Measurements from ENCODE around the gene SLX4IP. TPM values are rescaled to one million over a fixed set of nuclear protein-coding genes. Genes with fewer than 3 reads are reported as not detected.

Gene SLX4IP
- total RNA-seq, 1 experiment from 2014 or later = 11.1 TPM

GRCh38 chr20:10543480-10543879, 108.4 kb downstream of the SLX4IP start:
- no peaks in the 10 kb centered on the region for H3K27me3 ChIP-seq (ENCODE audit: insufficient read depth, low read length)

More at GRCh38 chr20:10543480-10543879, 108.4 kb downstream of the SLX4IP start:
- ChIA-PET RAD21 (ENCODE audit: low non-redundant PET in 1 of 2, low total read pairs in 2 of 2, uncharacterized antibody in 2 of 2, unreplicated experiment in 2 of 2) (no interaction called here), CTCF (interaction anchor here (1.0 kb wide), 1 partner anchor 9 kb away, joined by 5 read pairs; no protein-coding TSS in a partner anchor), POLR2A (no interaction called here)
- TF ChIP-seq, protein P1, sequence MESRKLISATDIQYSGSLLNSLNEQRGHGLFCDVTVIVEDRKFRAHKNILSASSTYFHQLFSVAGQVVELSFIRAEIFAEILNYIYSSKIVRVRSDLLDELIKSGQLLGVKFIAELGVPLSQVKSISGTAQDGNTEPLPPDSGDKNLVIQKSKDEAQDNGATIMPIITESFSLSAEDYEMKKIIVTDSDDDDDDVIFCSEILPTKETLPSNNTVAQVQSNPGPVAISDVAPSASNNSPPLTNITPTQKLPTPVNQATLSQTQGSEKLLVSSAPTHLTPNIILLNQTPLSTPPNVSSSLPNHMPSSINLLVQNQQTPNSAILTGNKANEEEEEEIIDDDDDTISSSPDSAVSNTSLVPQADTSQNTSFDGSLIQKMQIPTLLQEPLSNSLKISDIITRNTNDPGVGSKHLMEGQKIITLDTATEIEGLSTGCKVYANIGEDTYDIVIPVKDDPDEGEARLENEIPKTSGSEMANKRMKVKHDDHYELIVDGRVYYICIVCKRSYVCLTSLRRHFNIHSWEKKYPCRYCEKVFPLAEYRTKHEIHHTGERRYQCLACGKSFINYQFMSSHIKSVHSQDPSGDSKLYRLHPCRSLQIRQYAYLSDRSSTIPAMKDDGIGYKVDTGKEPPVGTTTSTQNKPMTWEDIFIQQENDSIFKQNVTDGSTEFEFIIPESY (IDR thresholded peaks at IDR 0.05; ENCODE audit: extremely low read depth, insufficient replicate concordance, low read length) = no peak
- no peak for TF ChIP-seq FOSL1 (IDR thresholded peaks at IDR 0.05; ENCODE audit: low read depth)
- TF ChIP-seq POLR2A (IDR thresholded peaks at IDR 0.05; ENCODE audit: borderline replicate concordance, extremely low read depth, insufficient read depth, insufficient read length) = no peak
- no peak for TF ChIP-seq CEBPB (IDR thresholded peaks at IDR 0.05; ENCODE audit: low read depth)
- TF ChIP-seq SIN3A (IDR thresholded peaks at IDR 0.05; ENCODE audit: low read depth) = no peak
- no peak for TF ChIP-seq CBX3 (IDR thresholded peaks at IDR 0.05; ENCODE audit: low read depth)
- TF ChIP-seq JUND (IDR thresholded peaks at IDR 0.05) = no peak
- no peak for TF ChIP-seq EZH2 (IDR thresholded peaks at IDR 0.05)
- TF ChIP-seq ZFX (IDR thresholded peaks at IDR 0.05) = no peak
- no peak for TF ChIP-seq MAX (IDR thresholded peaks at IDR 0.05)
- TF ChIP-seq POLR2AphosphoS5 (IDR thresholded peaks at IDR 0.05; ENCODE audit: low read depth, low read length) = no peak
- TF ChIP-seq EZH2phosphoT487 (IDR thresholded peaks at IDR 0.05; ENCODE audit: borderline replicate concordance) = no peak
- TF ChIP-seq YY1 (IDR thresholded peaks at IDR 0.05; ENCODE audit: extremely low read depth, insufficient replicate concordance, low read depth, low read length) = no peak
- no peak for TF ChIP-seq SP1 (IDR thresholded peaks at IDR 0.05; ENCODE audit: low read depth)
- TF ChIP-seq, protein P2, sequence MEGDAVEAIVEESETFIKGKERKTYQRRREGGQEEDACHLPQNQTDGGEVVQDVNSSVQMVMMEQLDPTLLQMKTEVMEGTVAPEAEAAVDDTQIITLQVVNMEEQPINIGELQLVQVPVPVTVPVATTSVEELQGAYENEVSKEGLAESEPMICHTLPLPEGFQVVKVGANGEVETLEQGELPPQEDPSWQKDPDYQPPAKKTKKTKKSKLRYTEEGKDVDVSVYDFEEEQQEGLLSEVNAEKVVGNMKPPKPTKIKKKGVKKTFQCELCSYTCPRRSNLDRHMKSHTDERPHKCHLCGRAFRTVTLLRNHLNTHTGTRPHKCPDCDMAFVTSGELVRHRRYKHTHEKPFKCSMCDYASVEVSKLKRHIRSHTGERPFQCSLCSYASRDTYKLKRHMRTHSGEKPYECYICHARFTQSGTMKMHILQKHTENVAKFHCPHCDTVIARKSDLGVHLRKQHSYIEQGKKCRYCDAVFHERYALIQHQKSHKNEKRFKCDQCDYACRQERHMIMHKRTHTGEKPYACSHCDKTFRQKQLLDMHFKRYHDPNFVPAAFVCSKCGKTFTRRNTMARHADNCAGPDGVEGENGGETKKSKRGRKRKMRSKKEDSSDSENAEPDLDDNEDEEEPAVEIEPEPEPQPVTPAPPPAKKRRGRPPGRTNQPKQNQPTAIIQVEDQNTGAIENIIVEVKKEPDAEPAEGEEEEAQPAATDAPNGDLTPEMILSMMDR (IDR thresholded peaks at IDR 0.05 in 2 of 3, conservative IDR thresholded peaks at IDR 0.05 in 1 of 3; ENCODE audit: borderline replicate concordance in 1 of 3, insufficient read depth in 1 of 3, low read depth in 2 of 3, low read length in 2 of 3) = no peak
- TF ChIP-seq ZNF274 (IDR thresholded peaks at IDR 0.05; ENCODE audit: low read depth, low read length) = no peak
- TF ChIP-seq, protein P3, sequence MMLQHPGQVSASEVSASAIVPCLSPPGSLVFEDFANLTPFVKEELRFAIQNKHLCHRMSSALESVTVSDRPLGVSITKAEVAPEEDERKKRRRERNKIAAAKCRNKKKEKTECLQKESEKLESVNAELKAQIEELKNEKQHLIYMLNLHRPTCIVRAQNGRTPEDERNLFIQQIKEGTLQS (IDR thresholded peaks at IDR 0.05) = no peak
- no peak for TF ChIP-seq EGR1 (IDR thresholded peaks at IDR 0.05; ENCODE audit: low read depth)
- no peak for TF ChIP-seq ELF1 (IDR thresholded peaks at IDR 0.05; ENCODE audit: borderline replicate concordance, low read depth)
- no peak overlapping the region for H3K4me3 ChIP-seq (replicated peaks in 1 of 2; ENCODE audit: low read depth in 1 of 2, low read length in 2 of 2)
- no TSS peak for BruUV-seq (replicated peaks)
- ATAC-seq (no peak), DNase-seq (ENCODE audit: low read depth, low spot score) (no peak)
- no peaks in the 10 kb centered on the region for H3K9me3 ChIP-seq (ENCODE audit: control insufficient read depth in 1 of 2, insufficient read depth in 1 of 2, low read depth in 1 of 2, low read length in 2 of 2)
- H3K79me2 ChIP-seq (ENCODE audit: insufficient read depth, low read length) = no peaks in the 10 kb centered on the region
- H3K9me2 ChIP-seq (ENCODE audit: insufficient read depth) = no peaks in the 10 kb centered on the region
- no peak overlapping the region for H3K4me2 ChIP-seq (ENCODE audit: low read length)
- H4K20me1 ChIP-seq (ENCODE audit: insufficient read depth) = no peaks in the 10 kb centered on the region
- no peak overlapping the region for H3K9ac ChIP-seq (ENCODE audit: low read length)
- no peak overlapping the region for H3K27ac ChIP-seq (ENCODE audit: low read depth, low read length)
- H3K36me3 ChIP-seq (ENCODE audit: control insufficient read depth in 1 of 2, insufficient read depth in 2 of 2, low read length in 2 of 2) = no peaks in the 10 kb centered on the region
- peaks cover 75 to 78% of the 10 kb centered on the region in 2 experiments for H3K4me1 ChIP-seq (ENCODE audit: control insufficient read depth in 1 of 2, insufficient read depth in 2 of 2, low read length in 2 of 2)
- H2AFZ ChIP-seq (ENCODE audit: low read depth, low read length, poor library complexity, severe bottlenecking) = no peak overlapping the region
- intact Hi-C loops (cut with micrococcal nuclease) = no loop called here

Measured in HCT116 (cell line).